Ovary (tissue), 3 donors: Measurements from ENCODE around the gene GRK5.

Experiments used
- POLR2A ChIP-seq: fragments of 450-650 bp; IDR thresholded peaks from one replicate; pipeline ENCODE4 v1.6.1; 2017; ENCODE audit warnings: antibody characterized with exemption, mild to moderate bottlenecking, moderate library complexity
- TF ChIP-seq, protein P1 (sequence below), 3 donors: fragments of 450-650 bp in 2 of 3; fragments of 200-600 bp in 1 of 3; IDR thresholded peaks; one replicate each; pipeline versions ENCODE4 v1.5.1 to v1.8.0; 2016 to 2022; ENCODE audit warnings: antibody characterized with exemption in 3 of 3, mild to moderate bottlenecking in 1 of 3
- donor health status: DM: no; HTN: no; CAD: no.

DNA sequence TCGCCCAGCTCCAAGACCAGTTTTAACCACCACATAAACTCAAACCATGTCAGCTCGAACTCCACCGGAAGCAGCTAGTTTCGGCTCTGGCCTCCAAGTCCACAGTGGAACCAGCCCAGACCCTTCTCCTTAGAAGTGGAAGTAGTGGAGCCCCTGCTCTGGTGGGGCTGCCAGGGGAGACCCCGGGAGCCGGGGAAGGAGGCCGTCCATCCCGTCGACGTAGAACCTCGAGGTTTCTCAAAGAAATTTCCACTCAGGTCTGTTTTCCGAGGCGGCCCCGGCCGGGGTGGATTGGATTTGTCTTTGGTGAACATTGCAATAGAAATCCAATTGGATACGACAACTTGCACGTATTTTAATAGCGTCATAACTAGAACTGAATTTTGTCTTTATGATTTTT lies 247.6 kb downstream of the GRK5 start:
- TF ChIP-seq, protein P1, sequence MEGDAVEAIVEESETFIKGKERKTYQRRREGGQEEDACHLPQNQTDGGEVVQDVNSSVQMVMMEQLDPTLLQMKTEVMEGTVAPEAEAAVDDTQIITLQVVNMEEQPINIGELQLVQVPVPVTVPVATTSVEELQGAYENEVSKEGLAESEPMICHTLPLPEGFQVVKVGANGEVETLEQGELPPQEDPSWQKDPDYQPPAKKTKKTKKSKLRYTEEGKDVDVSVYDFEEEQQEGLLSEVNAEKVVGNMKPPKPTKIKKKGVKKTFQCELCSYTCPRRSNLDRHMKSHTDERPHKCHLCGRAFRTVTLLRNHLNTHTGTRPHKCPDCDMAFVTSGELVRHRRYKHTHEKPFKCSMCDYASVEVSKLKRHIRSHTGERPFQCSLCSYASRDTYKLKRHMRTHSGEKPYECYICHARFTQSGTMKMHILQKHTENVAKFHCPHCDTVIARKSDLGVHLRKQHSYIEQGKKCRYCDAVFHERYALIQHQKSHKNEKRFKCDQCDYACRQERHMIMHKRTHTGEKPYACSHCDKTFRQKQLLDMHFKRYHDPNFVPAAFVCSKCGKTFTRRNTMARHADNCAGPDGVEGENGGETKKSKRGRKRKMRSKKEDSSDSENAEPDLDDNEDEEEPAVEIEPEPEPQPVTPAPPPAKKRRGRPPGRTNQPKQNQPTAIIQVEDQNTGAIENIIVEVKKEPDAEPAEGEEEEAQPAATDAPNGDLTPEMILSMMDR (IDR thresholded peaks at IDR 0.05) = no peak
- no peak for TF ChIP-seq POLR2A
